Uterus (tissue), 2 donors: ENCODE measurements around the gene CHRD.

Experiments used
- CTCF ChIP-seq, 4 experiments: fragments of 200-600 bp in 2 of 4; fragments of 450-650 bp in 2 of 4; sonication (generic) in 2 of 4; IDR thresholded peaks; one replicate each; pipeline ENCODE4 v1.5.1; 2016 to 2019; ENCODE audit warnings: antibody characterized with exemption in 4 of 4, mild to moderate bottlenecking in 2 of 4, moderate library complexity in 1 of 4
- POLR2A ChIP-seq, 2 donors: fragments of 450-650 bp; IDR thresholded peaks; one replicate each; pipeline ENCODE4 v1.6.1; 2016; ENCODE audit warnings: antibody characterized with exemption in 2 of 2, mild to moderate bottlenecking in 1 of 2, moderate library complexity in 1 of 2

GRCh38 chr3:184387174-184387714 is 7.4 kb downstream of the CHRD start:
- TF ChIP-seq CTCF (IDR thresholded peaks at IDR 0.05) (no peak), POLR2A (IDR thresholded peaks at IDR 0.05) (no peak)
